D721Med (cell line): ENCODE results near the gene EPS8L2.

Source experiments
- DNase-seq: peaks from one replicate; pipeline ENCODE4 v3.0.0; 2011; ENCODE audit warnings: low spot score; ENCODE audit not compliant: insufficient read length
- FAIRE-seq: peaks from 2 replicates; lab custom pipeline; 2011; peaks lifted over from hg19 to GRCh38; lab: Jason Lieb, UNC
- TF ChIP-seq, protein P1 (sequence below): IDR thresholded peaks from 2 replicates; pipeline ENCODE4 v1.5.1; 2012; ENCODE audit warnings: mild to moderate bottlenecking, control low read depth; ENCODE audit not compliant: insufficient read depth; ENCODE audit errors: missing control alignments

Gene EPS8L2

DNA sequence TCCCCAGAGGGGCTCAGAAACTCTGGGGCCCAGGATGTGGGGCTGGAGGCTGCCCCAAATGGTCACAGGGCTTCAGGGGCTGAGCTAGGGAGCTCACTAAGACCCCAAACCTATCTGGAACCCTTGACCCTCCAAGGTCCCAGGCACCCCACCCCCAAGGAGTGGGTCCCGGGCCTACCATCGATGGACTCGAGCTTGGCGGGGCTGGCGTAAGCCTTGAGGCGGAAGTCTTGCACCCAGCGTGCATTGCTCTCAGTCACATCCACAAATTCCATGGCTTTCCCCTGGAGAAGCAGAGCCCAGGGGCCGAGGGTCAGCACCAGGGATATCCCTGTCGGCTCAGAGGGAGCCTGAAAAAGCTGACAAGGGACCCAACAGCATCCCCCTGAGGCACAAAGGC, 67.8 kb downstream of the EPS8L2 start:
- TF ChIP-seq, protein P1, sequence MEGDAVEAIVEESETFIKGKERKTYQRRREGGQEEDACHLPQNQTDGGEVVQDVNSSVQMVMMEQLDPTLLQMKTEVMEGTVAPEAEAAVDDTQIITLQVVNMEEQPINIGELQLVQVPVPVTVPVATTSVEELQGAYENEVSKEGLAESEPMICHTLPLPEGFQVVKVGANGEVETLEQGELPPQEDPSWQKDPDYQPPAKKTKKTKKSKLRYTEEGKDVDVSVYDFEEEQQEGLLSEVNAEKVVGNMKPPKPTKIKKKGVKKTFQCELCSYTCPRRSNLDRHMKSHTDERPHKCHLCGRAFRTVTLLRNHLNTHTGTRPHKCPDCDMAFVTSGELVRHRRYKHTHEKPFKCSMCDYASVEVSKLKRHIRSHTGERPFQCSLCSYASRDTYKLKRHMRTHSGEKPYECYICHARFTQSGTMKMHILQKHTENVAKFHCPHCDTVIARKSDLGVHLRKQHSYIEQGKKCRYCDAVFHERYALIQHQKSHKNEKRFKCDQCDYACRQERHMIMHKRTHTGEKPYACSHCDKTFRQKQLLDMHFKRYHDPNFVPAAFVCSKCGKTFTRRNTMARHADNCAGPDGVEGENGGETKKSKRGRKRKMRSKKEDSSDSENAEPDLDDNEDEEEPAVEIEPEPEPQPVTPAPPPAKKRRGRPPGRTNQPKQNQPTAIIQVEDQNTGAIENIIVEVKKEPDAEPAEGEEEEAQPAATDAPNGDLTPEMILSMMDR: no peak
- FAIRE-seq: no peak

DNA sequence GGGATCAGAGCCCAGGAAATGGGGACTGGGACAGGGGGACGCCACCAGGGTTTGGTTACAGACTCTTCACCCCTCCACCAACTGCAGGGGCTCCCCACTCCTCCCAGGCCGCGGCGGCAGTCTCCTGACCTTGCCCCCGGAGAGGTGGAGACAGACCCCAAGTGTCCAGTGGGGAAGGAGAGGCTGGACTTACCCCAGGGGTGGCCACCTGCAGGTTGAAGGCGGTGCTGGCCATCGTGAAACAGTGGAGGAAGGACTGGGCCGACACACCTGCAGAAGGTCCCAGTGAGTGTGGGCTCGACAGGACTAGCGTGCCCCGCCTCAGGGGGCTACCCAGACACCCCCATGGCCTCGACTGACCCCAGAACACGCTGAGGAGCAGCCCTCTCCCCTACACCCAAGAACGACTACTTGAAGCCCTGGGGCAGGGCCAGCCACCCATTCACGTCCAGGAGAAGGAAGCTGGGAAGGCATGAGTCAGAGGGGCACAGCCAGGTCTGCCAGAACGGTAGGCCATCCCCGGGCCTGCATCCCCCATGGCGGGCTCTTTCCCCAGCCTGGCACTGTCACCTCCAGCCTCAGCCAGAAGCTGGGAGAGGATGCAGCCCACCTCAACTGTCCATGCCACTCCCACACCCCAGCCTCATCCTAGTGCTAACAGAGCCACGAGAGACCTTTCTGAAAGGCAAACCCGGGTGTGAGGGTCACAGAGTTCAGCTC, 69.0 kb downstream of the EPS8L2 start:
- no peak for FAIRE-seq
- TF ChIP-seq, protein P1: no peak
- DNase-seq: no peak

More for the DNA sequence above, 67.8 kb downstream of the EPS8L2 start:
- no peak for DNase-seq

DNA sequence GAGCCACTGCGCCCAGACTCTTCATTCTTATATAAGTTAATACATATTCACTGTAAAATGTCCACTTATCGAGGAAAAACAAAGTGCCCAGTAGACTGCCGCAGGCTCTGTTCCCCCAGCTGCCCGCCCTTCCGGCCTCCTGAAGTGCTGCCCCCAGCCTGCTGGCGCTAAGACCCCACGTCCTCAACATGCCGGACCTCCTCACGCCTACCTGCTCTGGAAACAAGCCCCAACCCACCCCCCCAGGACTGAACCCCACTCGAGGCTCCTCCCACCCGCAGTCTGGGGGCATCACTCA, 70.2 kb downstream of the EPS8L2 start:
- TF ChIP-seq, protein P1: no peak
- DNase-seq (no peak), FAIRE-seq (no peak)

DNA sequence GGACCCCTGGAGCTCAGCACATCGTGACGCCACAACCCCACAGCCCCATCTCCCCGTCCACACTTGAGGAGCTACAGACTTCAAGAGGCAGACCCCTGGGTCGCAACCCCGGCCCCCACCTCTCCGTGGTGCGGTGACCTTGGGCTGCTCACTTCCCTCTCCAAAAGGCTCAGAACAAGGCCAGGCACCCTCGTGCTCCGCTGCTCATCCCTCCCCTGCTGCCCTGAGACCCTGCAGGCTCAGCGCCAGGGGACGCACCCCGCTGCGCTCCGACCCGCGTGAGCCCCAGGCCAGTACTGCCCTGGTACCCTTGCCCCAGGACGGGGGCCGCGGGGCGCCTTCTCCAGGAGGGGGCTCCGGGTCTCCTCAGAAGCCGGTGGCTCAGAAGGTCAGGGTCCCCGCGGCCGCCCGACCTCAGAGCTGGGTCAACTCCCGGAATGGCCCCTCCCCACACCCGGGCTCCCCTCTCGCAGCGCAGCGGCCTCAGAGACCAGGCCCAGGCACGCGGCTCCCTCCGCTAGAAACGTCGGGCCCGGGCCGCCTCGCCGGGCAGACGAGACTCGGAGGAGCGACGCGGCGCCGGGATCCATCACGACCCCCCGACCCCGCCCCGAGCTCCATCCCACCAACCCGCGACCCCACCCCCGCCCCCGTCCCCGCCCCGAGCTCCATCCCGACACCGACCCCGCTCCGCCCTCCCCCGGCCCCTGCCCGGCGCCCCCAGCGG, 70.7 kb downstream of the EPS8L2 start:
- FAIRE-seq (no peak), DNase-seq (peak; percentile 55)
- TF ChIP-seq, protein P1: no peak
